IPS DF 6.9 (cell line): ENCODE measurements around the gene PIGV.

Source experiments
- DNase-seq: peaks from one replicate; pipeline ENCODE4 v3.0.0-alpha.2; 2013; ENCODE audit warnings: low read depth, low spot score
- H3K27ac ChIP-seq: one replicate; pipeline ENCODE4 v1.5.1; 2013; ENCODE audit warnings: low read length, control low read depth
- H3K27me3 ChIP-seq: 2 replicates; pipeline ENCODE4 v1.6.1; 2013; ENCODE audit warnings: mild to moderate bottlenecking, low read length; ENCODE audit not compliant: control insufficient read depth, insufficient read depth
- H3K36me3 ChIP-seq: 2 replicates; pipeline ENCODE4 v1.6.1; 2013; ENCODE audit warnings: low read length; ENCODE audit not compliant: control insufficient read depth, insufficient read depth
- H3K4me1 ChIP-seq: 2 replicates; pipeline ENCODE4 v1.6.1; 2013; ENCODE audit warnings: low read length; ENCODE audit not compliant: control insufficient read depth, insufficient read depth
- H3K4me3 ChIP-seq: 2 replicates; pipeline ENCODE4 v1.5.1; 2013; ENCODE audit warnings: mild to moderate bottlenecking, low read length
- H3K9me3 ChIP-seq: 2 replicates; pipeline ENCODE4 v1.6.1; 2013; ENCODE audit warnings: low read length, inconsistent platforms; ENCODE audit not compliant: control insufficient read depth, insufficient read depth
- WGBS: extraction: QIAGEN DNeasy Blood & Tissue Kit; methylation state at CpG from one replicate; pipeline ENCODE4 v1.1.7; 2013; ENCODE audit warnings: mixed read lengths, missing lambda C conversion rate; ENCODE audit not compliant: insufficient read length, insufficient coverage; 5-methylcytosine and 5-hydroxymethylcytosine counted together

Gene PIGV

DNA sequence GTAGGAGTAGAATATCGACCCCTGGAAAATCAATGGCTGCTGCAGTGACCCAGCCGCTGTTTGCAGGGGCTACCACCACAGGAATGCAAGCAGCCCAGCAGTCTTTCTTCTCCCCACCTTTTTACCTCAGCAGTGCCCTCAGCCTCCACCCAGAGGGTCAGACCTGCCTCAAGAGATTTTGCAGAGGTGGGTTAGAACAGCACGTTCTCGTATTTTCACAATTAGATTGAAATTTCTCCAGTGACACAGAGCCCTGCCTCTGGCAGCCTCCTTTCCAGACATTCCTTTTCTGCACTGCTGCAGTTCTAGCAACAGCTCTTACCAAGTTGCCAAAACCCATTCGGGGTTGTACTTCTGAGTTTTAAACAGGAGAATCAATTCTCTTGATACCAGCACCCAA lies 38.3 kb upstream of the PIGV start:
- no peak for DNase-seq
- H3K4me3 ChIP-seq: no peak overlapping the region
- H3K27me3 ChIP-seq: no peaks in the 10 kb centered on the region
- H3K4me1 ChIP-seq: no peaks in the 10 kb centered on the region
- no peaks in the 10 kb centered on the region for H3K9me3 ChIP-seq
- no peak overlapping the region for H3K27ac ChIP-seq
- WGBS: no CpG with 5 or more reads among the region's 5 CpGs
- H3K36me3 ChIP-seq: peaks cover 5% of the 10 kb centered on the region; the same call in 1 of the 2 replicates

DNA sequence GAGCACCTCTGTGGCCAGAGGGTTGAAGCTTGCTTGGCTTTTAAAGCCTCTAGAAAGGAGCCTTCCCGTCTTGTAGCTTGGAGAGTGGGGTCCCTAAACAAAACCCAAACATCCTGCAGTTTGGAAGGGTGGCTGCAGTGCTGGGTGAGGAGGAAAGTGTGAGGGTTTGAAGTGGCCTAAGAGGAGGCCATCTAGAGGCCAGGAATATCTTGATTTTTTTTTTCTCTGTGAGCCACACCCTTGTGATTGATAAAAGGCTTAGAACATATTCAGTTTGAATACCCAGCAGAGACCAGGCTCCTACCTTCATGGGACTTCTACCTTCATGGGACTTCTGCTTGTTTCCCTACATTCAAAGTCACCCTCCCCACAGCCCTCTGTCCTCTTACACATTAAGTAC lies 37.3 kb upstream of the PIGV start:
- no peak overlapping the region for H3K4me3 ChIP-seq
- H3K27me3 ChIP-seq: no peaks in the 10 kb centered on the region
- H3K27ac ChIP-seq: no peak overlapping the region
- no peak for DNase-seq
- H3K36me3 ChIP-seq: peaks cover 5% of the 10 kb centered on the region; the same call in 1 of the 2 replicates
- no peaks in the 10 kb centered on the region for H3K4me1 ChIP-seq
- WGBS: no CpG with 5 or more reads among the region's 1 CpG
- H3K9me3 ChIP-seq: no peaks in the 10 kb centered on the region

DNA sequence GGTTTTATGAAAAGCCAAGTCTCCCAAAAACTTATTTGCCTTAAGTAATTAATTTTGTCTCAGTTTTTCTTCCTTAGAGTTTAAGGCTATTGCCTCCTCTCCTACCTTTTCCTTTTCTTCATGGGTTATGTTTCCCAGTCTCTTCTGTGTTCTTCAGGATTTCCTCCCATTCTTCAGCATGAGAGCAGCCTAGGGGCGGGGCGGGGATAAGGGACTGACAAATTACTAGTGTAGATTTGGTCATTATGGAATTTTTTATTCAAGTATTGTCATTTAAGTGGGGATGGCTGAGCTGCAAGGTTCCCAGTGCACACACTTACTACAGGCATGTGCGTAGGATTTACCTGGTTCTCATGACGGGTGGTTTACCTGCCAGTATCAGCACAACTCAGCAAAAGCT lies 35.2 kb upstream of the PIGV start:
- peaks cover 8% of the 10 kb centered on the region; the same call in 1 of the 2 replicates for H3K36me3 ChIP-seq
- DNase-seq: no peak
- no peak overlapping the region for H3K4me3 ChIP-seq
- H3K27ac ChIP-seq: no peak overlapping the region
- no peaks in the 10 kb centered on the region for H3K27me3 ChIP-seq
- H3K4me1 ChIP-seq: no peaks in the 10 kb centered on the region
- no CpG with 5 or more reads among the region's 4 CpGs for WGBS
- no peaks in the 10 kb centered on the region for H3K9me3 ChIP-seq

DNA sequence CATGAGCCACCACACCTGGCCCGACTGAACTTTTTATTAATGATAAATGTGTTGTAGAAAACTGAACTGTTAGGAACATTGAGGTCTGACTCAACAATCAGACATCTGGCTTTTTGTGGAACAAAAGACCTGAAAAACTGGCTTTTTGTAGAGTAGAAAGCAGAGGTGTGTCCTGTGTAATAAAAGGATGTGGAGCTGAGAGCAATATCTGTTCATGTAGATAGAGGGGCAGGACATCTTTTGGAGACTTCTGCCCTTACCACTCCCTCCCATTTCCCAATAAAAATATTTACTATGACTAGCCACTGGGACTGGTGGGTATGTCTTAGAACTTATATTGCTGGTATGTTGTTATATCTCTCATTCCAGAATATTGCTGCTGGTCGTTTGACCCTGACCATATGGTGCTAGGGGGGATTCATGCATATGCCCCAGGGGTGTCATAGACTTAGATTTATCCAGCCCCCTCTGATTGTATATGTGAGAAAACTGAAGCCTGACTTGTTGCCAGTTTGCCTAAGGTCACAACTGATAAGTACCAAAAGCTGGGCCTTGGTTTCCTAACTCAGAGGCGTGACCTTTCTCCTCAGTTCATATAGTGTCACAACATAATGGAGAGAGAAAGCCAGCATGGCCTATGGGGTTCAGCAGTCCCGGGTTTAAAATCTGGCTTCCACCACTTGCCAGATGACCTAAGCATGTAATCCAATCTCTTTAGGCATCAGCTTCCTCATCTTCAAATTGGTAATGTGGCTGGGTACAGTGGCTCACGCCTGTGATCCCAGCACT lies 33.5 kb upstream of the PIGV start:
- WGBS: no CpG with 5 or more reads among the region's 5 CpGs
- Histone ChIP-seq H3K27ac (no peak overlapping the region), H3K36me3 (peaks cover 7% of the 10 kb centered on the region; the same call in 1 of the 2 replicates), H3K9me3 (no peaks in the 10 kb centered on the region), H3K27me3 (no peaks in the 10 kb centered on the region), H3K4me1 (no peaks in the 10 kb centered on the region), H3K4me3 (no peak overlapping the region)
- no peak for DNase-seq

DNA sequence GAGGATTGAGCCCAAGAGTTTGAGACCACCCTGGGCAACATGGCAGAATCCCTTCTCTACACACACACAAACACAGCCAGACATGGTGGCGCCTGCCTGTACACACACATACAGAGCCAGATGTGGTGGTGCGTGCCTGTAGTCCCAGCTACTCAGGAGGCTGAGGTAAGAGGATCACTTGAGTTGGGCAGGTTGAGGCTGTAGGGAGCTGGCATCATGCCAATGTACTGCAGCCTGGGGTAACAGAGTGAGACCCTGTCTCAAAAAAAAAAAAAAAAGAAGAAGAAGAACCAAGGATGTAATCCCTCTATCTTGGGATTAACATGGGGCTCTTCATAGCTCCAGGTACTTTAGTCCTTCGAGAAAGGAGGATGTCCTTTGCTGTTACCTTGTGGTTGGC lies 29.4 kb upstream of the PIGV start:
- H3K36me3 ChIP-seq: peaks cover 11% of the 10 kb centered on the region; the same call in 1 of the 2 replicates
- H3K4me1 ChIP-seq: no peaks in the 10 kb centered on the region
- H3K4me3 ChIP-seq: no peak overlapping the region
- WGBS: no CpG with 5 or more reads among the region's 3 CpGs
- H3K27me3 ChIP-seq: no peaks in the 10 kb centered on the region
- no peaks in the 10 kb centered on the region for H3K9me3 ChIP-seq
- no peak overlapping the region for H3K27ac ChIP-seq
- no peak for DNase-seq

DNA sequence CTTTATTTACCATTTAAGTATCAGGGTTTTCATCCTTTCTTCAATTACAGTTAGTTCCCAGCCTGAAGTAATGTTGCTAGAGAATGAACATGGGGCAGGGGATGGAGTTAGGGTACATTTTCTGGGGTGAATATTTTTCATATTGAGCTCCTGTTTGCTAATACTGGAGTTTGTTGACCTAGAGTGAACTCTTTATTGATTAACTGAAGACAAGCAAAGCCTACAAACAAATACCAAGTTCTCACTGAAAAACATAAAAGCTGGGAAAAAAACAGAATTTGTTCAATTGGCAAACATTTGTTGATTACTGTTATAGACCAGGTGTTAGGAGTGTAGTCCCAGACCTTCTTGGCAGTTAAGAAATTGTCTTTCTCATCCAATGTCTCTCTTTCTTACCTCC lies 28.2 kb upstream of the PIGV start:
- no peak overlapping the region for H3K27ac ChIP-seq

DNA sequence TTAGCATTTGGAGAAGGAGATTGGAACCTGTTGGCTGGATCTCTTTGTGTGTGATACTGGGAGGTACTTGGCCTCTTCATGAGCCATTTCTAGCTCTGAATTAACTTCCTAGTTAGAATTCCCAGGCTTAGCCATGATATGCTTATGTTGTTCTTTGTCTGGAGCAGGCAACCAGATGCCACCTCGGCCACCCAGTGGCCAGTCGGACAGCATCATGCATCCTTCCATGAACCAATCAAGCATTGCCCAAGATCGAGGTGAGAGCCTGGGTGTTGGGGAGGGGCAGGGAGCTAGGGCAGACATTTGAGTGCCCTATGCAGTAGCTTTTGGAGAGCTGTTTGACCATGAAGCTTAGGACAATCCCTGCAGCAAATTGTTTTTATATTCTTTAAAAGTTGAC lies 26.5 kb upstream of the PIGV start:
- Histone ChIP-seq H3K27ac (no peak overlapping the region), H3K4me3 (no peak overlapping the region), H3K36me3 (peaks cover 13% of the 10 kb centered on the region; the same call in 1 of the 2 replicates), H3K4me1 (no peaks in the 10 kb centered on the region), H3K9me3 (no peaks in the 10 kb centered on the region), H3K27me3 (no peaks in the 10 kb centered on the region)
- no peak for DNase-seq
- WGBS: no CpG with 5 or more reads among the region's 3 CpGs

More for the DNA sequence above, 28.2 kb upstream of the PIGV start:
- Histone ChIP-seq H3K4me1 (no peaks in the 10 kb centered on the region), H3K36me3 (peaks cover 12% of the 10 kb centered on the region; the same call in 1 of the 2 replicates), H3K9me3 (no peaks in the 10 kb centered on the region), H3K27me3 (no peaks in the 10 kb centered on the region), H3K4me3 (no peak overlapping the region)
- DNase-seq: no peak

DNA sequence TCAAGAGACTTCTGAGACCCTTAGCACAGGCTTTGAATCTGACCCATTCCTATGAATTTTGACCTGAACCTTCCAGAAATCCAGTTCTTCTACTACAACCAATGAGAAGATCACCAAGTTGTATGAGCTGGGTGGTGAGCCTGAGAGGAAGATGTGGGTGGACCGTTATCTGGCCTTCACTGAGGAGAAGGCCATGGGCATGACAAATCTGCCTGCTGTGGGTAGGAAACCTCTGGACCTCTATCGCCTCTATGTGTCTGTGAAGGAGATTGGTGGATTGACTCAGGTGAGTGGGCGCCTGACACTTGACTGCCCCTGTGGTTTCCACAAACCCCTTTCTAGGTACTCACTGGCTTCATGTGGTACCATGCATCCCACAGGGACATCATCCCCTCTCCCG lies 20.0 kb upstream of the PIGV start:
- no peaks in the 10 kb centered on the region for H3K27me3 ChIP-seq
- H3K9me3 ChIP-seq: no peaks in the 10 kb centered on the region
- H3K4me1 ChIP-seq: no peaks in the 10 kb centered on the region
- peaks cover 44% of the 10 kb centered on the region; the same call in 1 of the 2 replicates for H3K36me3 ChIP-seq
- no peak overlapping the region for H3K27ac ChIP-seq
- no peak overlapping the region for H3K4me3 ChIP-seq
- DNase-seq: no peak
- WGBS: no CpG with 5 or more reads among the region's 4 CpGs

DNA sequence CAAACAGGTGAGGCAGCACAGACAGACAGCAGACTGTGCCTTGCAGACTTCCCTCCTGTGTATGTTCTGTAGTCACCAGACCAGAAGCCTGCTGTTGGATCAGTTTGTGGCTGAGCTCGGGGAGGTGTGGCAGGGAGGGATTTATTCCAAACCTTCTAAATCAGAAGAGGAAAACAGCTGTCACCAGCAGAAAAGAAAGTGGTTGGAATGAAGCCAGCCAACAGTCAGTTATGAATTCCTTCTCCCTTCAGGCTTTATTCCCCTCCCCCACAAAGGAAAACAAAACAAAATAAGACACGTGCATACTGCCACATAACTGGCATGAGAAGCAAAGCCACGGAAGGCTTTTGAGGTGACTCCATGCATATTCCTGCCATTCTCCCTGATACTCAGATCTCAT lies 19.0 kb upstream of the PIGV start:
- Histone ChIP-seq H3K4me3 (no peak overlapping the region), H3K9me3 (no peaks in the 10 kb centered on the region), H3K36me3 (peaks cover 50% of the 10 kb centered on the region), H3K4me1 (no peaks in the 10 kb centered on the region), H3K27me3 (no peaks in the 10 kb centered on the region), H3K27ac (no peak overlapping the region)
- no CpG with 5 or more reads among the region's 3 CpGs for WGBS
- DNase-seq: no peak

DNA sequence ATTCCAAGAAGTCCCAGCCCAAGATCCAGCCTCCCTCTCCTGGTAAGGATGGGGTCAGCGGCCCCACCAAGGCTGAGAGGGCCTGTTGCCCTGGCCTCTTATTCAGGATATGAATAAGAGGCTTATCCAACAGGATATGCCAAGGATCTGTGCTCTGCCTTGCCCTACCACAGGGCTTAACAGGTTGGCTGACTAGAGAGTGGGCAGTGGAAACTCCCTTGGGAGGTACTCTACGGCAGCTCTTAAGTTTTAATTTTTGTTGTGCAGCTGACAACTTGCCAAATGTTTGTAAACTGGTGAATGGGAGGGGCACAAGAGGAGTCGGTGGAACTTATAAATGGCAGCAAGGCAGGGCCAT lies 16.5 kb upstream of the PIGV start:
- Histone ChIP-seq H3K36me3 (peaks cover 66% of the 10 kb centered on the region), H3K4me3 (no peak overlapping the region), H3K27ac (no peak overlapping the region), H3K9me3 (no peaks in the 10 kb centered on the region), H3K27me3 (no peaks in the 10 kb centered on the region), H3K4me1 (no peaks in the 10 kb centered on the region)
- no CpG with 5 or more reads among the region's 3 CpGs for WGBS
- DNase-seq: no peak
